ENCODE data around the gene MAP3K3.
A peak's percentile ranks its signal among the peaks of the same experiment; 100 is the strongest.

MAP3K3 gene

DNA sequence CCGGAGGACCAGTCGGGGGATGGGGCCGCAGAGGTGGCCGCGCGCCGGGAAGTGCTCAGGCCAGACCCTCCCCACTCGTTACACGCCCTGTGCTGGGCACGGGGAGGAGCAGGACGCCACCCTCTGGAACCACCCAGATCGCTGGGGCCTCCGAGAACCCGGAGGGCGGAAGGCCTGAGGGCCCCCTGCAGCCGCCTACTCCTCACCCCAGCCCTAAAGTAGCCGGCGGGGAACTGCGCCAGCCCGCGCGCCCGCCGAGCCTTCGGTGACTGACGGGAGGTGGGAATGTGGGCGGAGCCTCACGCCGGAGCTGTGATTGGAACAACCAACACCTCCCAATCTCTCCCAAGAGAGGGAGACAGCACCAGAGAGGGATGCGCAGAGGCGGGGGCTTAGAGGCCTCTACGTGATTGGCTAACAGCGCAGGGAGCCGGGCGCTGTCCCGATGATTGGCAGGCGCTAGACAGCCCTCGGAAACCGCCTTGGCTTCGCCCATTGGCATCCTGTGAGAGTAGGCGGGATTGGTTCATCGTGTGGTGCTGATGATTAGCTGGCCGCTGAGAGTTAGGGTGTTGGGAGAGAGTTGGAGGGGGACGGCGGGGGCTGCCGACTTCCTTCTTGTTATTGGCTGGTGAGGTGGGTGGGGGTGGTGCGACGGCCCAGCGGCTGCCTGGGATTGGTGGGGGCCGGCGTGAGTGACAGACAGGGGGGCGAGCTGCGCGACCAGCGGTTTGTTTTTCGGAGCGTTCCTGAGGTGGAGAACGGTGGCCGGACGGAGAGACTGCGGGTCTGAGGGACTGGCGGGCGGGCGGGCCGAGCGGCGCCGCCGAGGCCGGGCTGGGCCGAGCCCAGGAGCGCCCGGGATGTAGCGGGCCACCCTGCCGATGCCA is at the start of gene MAP3K3:
TSS of gene MAP3K3 (plus strand) at position 734 of the 890 bp plus-strand sequence. CDS start 343 bp downstream, outside the sequence.
- H3K27ac ChIP-seq, result peak within 1 kb of the TSS; percentile 57 to 89 (median 83)
- H3K4me3 ChIP-seq, result peak within 1 kb of the TSS; percentile 61 to 76 (median 75)

DNA sequence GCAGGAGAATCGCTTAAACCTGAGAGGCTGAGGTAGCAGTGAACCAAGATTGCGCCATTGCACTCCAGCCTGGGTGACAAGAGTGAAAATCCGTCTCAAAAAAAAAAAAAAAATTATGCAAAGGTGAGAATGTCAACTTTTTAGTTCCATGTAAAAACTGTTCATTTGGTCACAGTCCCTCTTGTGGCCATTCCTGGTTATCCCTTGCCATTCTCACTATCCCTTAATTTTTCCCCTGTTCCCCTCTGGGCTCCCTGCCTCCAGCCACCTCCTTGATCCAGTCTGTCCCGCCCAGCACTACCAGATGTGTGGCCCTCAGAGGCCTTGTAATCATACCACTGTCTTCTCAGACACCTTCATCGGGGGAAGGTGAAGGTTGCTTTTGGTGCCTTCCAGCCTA is 48.6 kb upstream of the MAP3K3 start:
- H3K4me3 ChIP-seq, result no peak overlapping the region
- no peak overlapping the region for H3K27ac ChIP-seq

GRCh38 chr17:63578027-63578768 is 44.0 kb upstream of the MAP3K3 start:
- H3K4me3 ChIP-seq, result no peak overlapping the region
- no peak overlapping the region for H3K27ac ChIP-seq

GRCh38 chr17:63578769-63579111 is 43.5 kb upstream of the MAP3K3 start:
- no peak overlapping the region for H3K4me3 ChIP-seq
- H3K27ac ChIP-seq, result no peak overlapping the region

- no peak overlapping the region for H3K27ac ChIP-seq
Observed at GRCh38 chr17:63579633-63580032, 42.6 kb upstream of the MAP3K3 start.

GRCh38 chr17:63587770-63588169 is 34.4 kb upstream of the MAP3K3 start:
- H3K27ac ChIP-seq, result no peak overlapping the region

More at GRCh38 chr17:63579633-63580032, 42.6 kb upstream of the MAP3K3 start:
- H3K4me3 ChIP-seq, result no peak overlapping the region

GRCh38 chr17:63588797-63589196 is 33.4 kb upstream of the MAP3K3 start:
- no peak overlapping the region for H3K4me3 ChIP-seq
- H3K27ac ChIP-seq, result no peak overlapping the region

More at GRCh38 chr17:63587770-63588169, 34.4 kb upstream of the MAP3K3 start:
- H3K4me3 ChIP-seq, result no peak overlapping the region

DNA sequence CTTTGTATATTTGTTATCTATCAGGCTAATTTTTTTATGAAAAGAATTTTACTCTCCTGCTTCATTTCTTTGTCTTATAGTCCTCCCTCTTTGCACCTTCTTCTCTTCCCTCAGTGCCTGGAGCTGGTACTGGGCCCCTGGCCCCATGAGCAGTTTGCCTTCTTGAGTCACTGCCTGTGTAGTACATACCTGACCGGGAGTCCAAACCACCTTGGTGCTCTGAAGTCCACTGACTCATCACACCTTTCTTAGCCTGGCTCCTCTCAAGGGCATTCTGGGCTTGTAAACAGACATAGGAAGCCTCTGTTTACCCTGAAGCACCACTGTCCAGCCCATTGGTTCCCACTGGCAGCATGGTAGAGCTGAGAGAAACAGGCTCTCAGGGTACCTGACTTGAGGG is 32.6 kb upstream of the MAP3K3 start:
- Histone ChIP-seq H3K27ac (no peak overlapping the region), H3K4me3 (no peak overlapping the region)

GRCh38 chr17:63592797-63593196 is 29.4 kb upstream of the MAP3K3 start:
- no peak overlapping the region for H3K4me3 ChIP-seq
- H3K27ac ChIP-seq, result no peak overlapping the region

DNA sequence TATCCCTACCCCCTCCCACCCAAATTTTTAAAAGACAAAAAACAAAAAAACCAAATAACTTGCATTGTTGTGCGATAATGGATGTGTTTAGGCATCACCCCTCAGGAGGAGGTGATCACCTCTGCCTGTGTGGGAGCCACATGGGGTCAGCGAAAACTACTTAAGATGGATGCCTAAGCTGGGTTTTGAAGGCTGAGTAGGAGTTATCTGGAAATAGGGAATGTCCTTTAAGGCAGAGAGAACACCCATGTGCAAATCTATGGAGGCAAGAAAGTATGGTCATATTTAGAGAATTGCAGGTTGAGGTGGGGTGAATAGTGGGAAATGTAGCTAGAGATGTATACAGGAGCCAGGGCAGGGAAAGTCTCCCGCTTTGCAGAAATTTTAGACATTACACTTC is 27.1 kb upstream of the MAP3K3 start:
- no peak overlapping the region for H3K27ac ChIP-seq
- H3K4me3 ChIP-seq, result no peak overlapping the region

DNA sequence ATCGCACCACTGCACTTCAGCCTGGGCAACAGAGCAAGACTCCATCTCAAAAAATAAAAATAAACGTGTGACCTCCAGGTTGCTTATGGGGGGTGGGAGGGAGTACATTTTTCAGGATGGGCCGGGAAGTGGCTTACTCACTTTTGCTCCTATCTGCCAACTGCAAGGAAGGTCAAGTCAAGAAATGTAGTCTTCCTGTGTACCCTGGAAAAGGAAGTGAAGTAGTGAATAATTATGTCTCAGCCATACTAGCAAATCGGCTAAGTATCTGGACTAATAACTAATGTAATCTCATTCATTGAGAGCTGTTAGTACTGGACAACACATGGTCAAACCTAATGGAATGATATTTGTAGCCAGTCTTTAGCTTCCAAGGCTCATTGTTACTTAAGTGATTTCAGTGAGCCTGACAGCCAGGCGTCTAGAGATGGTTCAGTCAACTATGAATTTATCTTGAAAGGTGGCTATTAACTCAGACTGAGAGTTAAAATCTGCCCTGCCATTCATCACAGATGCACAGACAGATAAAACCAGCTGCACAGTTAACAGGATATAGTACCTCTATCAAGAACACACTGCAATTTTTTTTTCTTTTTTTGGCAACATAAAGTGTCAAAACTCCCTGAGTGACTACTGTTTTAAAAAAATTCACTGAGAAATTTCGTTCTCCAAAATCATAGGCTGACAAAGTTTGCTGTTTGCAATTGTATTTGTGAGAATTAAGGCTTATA is 25.2 kb upstream of the MAP3K3 start:
- H3K4me3 ChIP-seq, result no peak overlapping the region
- no peak overlapping the region for H3K27ac ChIP-seq

- no peak overlapping the region for H3K4me3 ChIP-seq
- H3K27ac ChIP-seq, result no peak overlapping the region
Observed at GRCh38 chr17:63598281-63598680, 23.9 kb upstream of the MAP3K3 start.

DNA sequence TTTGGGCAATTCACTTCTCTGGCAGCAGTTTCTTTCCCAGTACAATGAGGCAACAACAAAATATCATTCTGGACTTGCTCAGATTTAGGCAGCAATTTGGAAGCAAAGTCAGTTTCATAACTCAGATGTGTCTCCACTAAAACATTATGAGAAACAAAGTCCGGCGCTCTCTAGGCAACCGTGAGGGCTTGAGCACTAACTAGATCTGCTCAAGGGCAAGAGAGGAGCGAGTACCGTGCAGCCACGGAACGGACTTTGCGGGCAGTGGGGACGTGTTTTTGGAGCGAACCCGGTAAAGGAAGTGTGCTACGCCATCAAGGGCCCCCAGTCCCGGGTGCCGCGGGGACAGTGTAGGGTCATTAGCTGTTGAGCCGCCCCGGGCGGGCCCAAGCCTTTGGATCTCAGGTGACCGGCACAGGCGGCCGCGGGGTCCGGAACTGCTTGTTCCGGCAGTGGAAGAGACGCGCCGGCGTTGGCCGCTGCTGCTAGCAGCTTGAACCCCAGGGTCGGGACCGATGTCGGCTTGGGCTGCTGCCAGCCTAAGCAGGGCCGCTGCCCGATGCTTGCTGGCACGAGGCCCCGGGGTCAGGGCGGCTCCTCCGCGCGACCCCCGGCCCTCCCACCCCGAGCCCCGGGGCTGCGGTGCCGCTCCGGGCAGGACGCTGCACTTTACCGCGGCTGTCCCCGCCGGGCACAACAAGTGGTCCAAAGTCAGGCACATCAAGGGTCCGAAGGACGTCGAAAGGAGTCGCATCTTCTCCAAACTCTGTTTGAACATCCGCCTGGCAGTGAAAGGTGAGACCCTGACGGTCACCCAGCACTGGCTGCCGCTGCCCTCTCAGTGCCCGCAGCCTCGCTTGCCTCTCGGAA is 21.4 kb upstream of the MAP3K3 start, which contains the start of gene TACO1:
TSS of gene TACO1 (plus strand) at position 327 of the 870 bp plus-strand sequence. CDS start at position 516, 189 bp downstream.
- peak within 1 kb of the TSS; percentile 74 to 98 (median 91) for H3K27ac ChIP-seq

DNA sequence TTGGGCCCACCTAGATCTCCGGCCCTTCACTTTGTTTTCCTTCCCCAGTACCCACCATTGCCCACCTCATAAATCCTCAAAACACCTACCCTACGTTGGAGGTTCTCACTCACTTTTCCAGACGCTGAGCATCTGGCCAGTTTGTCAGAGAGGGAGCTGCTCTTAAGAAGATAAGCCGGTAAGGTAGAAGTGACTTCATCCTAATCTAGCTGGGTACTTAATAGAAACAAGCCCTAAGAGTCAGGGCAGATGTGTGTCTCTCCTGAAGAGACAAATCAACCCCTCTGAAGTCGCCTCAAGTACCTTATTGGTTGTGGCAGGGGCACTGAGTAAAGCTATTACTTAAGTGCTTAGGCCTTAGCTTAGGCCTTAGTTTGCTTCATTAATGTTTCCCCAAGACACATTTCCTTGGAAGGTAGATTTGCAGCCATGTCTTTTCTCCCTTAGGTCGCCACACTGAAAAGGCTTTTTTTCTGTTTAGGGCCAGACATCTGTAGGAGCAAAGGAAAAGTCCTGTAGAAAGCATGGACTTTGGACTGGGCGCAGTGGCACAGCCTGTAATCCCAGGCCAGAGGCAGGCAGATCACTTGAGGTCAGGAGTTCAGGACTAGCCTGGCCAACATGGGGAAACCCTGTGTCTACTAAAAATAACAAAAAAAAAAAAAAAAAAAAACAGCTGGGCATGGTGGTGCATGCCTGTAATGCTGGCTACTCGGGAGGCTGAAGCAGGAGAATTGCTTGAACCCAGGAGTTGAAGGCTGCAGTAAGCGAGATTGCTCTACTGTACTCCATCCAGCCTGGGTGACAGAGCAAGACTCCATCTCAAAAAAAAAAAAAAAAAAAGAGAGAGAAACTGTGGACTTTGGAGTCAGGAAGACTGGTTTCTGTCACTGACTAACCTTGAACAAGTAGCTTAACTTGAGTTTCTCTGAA is 20.5 kb upstream of the MAP3K3 start:
- peak overlapping the region; percentile 74 to 98 (median 91) for H3K27ac ChIP-seq
- peak overlapping the region; percentile 77 to 98 (median 92) for H3K4me3 ChIP-seq

More for the DNA sequence above, 21.4 kb upstream of the MAP3K3 start, which contains the start of gene TACO1:
- H3K4me3 ChIP-seq, result peak within 1 kb of the TSS; percentile 77 to 98 (median 92)

- peak overlapping the region in 3 of 21 experiments; percentile 29 to 65 (median 57) for H3K27ac ChIP-seq
- no peak overlapping the region for H3K4me3 ChIP-seq
Observed at GRCh38 chr17:63609816-63610573, 12.2 kb upstream of the MAP3K3 start.

DNA sequence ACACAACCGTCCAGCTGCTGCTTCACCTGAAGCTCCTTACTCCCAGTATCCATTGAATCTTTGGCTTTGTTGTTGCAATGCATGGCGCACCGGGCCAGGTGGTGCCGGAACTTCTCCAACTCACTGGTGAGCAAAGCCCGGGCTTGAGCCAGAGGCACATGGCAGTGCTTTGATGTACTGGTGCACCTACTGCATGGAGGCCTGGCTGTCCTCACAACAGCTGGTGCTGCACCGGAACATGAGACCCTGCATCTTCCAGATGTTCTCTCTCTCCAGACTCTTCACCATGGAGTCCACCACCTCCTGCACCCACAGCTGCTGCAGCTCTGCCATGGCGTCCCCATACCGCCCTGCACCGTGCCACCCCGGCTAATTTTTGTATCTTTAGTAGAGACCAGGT is 11.4 kb upstream of the MAP3K3 start:
- Histone ChIP-seq H3K27ac (peak overlapping the region in 3 of 21 experiments; percentile 29 to 65 (median 57)), H3K4me3 (no peak overlapping the region)

- peak overlapping the region in 3 of 21 experiments; percentile 29 to 65 (median 64) for H3K27ac ChIP-seq
- no peak overlapping the region for H3K4me3 ChIP-seq
Observed at GRCh38 chr17:63611354-63611753, 10.9 kb upstream of the MAP3K3 start.
